HG03575 (cell line): Measurements from ENCODE around the gene CDC42BPG.
A peak's percentile ranks its signal among the peaks of the same experiment; 100 is the strongest.

Experiments
- ATAC-seq: cut with Tn5 transposase; IDR thresholded peaks from one replicate; pipeline ENCODE4 v1.9.1; 2021; ENCODE audit not compliant: unreplicated experiment, insufficient number of reproducible peaks, low FRiP score; ENCODE audit errors: extremely low read depth

Gene CDC42BPG

DNA sequence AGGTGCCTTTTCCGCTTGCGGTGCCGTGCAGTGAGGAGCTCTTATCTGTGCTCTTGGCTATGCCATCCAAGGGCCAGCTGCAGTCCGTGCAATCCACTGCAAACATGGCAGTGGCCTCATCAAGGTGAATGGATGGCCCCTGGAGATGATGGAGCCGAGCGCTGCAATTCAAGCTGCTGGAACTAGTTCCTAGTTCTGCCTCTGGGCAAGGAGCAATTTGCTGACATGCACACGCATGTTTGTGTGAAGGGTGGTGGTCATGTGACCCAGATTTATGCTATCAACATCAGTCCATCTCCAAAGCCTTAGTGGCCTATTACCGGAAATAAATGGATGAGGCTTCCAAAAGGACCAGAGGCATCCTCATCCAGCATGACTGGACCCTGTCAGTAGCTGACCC is 37.0 kb upstream of the CDC42BPG start:
- ATAC-seq = no peak

DNA sequence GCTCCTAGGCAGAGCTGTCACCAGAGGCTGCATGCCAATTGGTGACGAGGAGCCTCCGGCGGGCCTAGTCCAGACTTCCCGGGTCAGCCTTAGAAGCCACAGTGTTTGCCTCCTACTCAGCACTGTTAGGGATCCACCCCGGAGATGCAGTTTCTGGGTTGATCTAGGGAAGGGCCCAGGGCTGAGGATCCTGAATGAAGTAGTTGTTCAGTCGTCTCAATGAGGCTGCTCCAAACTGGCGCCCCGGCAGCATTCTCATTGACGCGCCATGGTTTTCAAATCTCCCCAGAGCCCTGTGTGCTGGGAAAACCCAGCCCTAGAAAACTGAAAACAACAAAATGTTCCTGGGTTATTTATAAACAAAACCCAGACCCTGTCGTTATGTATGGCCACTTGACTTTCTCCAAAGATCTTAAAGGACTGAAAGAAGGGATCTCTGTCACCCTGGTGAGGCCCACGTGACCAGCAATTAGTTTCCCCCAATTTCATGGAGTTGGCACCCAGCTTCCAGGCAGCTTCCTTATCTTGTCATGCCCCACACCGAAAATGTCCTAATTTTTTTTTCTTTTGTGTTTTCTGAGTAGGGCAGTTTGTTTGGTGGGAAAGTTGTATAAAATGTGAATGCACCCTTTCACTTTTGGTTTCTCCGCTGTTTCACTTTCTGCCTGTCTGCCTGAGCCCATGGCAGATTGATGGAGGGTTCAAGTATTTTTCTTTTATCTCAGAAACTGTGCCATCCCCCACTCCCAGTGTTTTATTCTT is 36.0 kb upstream of the CDC42BPG start:
- ATAC-seq = no peak

DNA sequence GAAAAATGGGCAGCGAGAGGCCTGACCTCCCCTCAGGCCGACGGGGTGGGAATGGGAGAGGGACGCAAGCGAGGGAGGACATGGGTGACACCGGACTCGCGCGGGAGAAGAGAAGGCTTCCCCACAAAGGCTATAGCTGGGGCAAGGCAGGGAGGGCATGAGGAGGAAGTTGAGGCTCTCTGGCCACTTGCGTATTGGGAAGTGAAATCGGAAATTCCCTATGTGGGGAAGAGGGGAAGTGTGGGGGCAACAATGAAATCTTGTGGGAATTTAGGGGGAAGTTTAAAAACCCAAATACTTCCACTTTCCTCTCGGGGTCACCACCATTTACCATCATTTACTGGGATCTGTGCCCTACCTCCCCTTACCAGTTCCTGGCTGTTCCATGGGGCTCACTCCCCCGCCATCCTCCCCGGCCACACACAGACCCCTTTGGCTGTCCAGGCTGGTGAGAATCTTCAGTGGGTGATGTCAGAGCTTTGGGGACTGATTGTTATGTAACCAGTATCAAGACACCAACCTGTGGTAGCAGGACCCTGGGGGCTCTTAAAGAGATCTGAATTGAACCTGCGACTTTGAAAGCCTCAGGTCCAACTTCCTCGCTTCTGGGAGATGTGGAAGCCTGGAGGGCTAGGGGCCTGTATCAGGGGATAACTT is 34.9 kb upstream of the CDC42BPG start:
- no peak for ATAC-seq

DNA sequence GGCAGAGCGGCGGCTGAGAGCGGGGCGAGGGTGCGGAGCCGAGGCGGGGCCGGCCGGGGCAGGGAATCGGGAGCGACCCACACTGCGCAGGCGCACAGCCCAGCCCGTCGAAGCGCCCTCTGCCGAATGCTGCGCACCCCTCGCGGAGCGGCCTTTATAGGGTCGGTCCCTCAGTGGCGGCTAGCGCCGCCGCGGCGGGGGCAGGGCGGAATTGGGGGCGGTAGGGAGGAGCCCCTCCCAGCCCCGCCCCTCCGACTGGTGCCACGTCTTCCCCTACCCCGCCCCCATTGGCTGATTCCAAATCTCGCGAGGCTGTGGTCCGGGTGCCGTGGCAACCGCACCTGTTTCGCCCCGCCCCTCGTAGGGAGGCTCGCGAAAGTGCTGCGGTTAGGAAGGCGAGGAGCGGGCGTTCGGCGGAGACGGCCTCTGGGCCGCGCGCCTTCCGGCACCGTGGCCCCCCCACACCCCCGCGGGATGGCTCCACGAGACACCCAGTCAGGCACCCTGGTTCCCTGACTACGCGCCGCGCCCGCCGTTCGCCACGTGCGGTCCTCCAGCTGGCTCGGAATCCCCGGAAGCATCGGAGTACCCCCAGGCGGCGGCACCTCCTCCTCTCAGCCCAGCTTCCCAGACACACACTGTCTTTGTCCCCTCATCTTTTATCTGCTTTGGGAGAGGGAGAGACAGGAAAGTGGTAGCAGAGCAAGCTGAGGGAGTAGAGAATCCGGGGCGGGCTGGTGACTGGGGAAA is 34.2 kb upstream of the CDC42BPG start, which contains the start of gene EHD1:
Gene EHD1 (minus strand): TSS at position 128 of the 750 bp plus-strand sequence. CDS start 157 bp downstream, outside the sequence.
- ATAC-seq = peak; percentile 43

DNA sequence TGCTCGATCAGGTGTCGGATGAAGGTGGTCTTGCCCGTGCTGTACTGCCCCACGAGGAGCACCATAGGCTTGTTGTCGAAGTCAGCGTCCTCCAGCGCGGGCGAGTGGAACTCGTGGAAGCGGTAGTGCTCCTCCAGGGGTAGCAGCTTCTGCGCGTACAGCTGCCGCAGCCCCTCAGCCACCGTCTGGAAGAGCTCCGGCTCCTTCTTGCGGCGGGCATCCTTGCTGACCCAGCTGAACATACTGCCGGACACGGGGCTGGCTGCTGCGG is 33.7 kb upstream of the CDC42BPG start:
- no peak for ATAC-seq

DNA sequence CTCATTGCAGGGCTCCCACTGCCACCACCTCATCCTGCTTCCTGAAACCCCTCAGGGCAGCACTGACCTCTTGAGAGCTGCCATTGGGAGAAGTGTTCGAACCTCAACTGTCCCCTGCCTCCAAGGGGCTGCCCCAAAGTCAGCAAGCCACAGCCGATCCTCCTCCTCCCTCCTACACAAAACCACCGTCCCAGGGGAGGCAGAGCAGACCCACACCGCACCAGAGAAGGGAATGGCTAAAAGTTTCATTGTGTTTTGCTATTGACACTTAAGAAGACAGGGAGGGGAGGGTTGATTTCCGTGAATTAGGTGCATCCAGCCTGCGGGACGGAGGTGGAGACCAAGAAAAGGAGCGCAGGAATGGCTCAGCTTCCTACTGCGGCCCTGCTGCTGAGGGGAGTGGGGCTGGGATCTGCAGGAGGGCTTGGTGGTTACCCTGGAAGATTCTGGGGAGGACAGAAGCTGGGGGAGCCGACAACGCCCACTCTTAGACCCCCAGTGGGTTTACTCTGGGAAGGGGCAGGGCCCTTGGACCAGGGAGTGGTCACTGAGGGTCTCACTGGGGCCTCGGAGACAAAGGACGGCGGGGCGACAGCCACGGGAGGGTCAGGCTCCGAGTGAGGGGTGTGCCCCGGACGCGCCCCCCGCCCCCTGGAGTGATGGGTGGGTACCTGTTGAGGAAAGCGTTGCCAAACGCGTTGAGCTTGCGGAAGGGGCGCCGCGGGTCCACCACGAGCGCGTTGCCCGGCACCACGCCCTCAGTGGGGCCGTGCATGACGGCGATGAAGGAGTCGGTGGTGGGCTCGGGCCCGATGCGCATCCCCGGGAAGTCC is 33.2 kb upstream of the CDC42BPG start:
- ATAC-seq = no peak

DNA sequence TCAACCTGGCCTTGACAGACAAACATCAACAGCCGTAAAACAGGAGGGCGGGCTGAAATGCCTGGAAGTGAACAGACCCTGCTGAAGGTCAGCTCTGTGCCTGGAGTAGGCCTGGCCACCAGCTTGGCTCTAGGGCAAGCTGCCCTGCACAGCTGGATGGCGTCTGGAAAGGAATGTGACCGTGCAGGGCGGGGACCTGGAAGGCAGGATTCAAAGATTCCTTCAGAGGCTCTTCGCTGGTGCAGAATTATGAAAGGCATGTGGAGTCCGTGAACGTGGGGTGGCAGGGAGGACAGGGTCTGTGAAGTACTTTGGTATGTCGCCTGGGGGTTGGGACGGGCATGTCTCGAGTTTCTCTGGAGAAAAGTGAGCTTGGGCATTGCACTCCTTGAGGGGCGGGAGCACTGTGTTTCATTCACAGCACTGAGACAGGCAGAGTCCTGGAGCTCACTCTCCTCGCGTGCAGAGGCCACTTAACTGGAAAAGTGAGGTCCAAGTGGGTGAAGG is 32.4 kb upstream of the CDC42BPG start:
- ATAC-seq = no peak

DNA sequence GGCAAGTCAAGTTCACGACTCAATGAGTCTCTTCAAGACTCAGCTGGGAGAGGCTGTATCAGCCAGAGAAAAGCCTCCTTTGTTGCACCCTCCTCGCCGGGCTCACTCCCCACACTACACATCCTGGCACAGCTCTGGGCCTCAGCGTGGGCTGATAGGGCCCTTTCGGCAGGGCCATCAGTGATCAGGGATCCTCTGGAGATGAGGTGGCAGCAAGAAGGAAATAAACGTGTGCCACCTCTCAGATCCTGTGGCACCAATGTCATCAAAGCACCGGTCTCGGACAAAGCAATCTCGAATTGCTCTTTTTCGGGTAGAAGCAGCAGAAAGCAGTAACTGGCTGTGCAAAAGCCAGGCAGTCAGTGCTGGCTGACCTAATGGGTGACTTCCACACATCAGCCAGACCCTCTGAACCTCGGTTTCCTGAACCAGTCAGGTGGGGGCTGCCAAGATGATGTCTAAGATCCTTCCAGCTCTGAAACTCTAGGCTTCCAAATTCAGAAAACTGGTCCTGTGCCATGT is 31.8 kb upstream of the CDC42BPG start:
- no peak for ATAC-seq

DNA sequence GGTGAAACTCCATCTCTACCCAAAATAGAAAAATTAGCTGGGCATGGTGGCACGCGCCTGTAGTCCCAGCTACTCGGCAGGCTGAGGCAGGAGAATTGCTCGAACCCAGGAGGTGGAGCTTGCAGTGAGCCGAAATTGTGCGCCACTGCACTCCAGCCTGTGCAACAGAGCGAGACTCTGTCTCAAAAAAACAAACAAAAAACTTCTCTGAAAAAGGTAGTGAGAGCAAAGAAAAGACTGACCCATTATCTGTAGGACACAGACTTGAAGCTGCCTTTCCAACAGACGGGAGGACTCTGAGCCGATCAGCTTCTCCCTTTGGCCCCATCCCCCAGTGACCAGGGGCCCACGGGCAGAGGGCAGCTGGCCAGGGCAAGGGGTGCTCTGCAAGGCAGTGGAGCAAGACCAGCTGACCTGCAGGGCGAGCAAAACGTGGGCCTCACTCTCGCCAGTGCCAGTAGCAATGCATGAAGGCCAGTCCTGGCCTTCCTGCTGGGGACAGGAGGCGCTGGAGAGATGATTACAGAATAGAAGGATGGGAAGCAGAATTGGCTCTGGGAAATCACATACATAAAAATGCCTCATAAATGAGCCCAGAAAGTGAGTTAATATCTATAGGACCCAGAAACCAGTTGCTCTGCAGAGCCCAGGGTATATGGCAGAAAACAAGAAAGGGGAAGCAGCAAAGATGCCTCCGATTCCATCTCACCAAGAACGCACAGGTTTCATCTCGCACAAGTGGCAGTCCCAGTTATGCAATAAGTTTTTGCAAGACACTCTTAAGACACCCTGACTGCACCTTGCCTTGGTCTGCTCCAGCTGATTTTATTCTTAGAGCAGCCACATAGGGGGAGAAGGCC is 31.1 kb upstream of the CDC42BPG start:
- ATAC-seq = no peak

DNA sequence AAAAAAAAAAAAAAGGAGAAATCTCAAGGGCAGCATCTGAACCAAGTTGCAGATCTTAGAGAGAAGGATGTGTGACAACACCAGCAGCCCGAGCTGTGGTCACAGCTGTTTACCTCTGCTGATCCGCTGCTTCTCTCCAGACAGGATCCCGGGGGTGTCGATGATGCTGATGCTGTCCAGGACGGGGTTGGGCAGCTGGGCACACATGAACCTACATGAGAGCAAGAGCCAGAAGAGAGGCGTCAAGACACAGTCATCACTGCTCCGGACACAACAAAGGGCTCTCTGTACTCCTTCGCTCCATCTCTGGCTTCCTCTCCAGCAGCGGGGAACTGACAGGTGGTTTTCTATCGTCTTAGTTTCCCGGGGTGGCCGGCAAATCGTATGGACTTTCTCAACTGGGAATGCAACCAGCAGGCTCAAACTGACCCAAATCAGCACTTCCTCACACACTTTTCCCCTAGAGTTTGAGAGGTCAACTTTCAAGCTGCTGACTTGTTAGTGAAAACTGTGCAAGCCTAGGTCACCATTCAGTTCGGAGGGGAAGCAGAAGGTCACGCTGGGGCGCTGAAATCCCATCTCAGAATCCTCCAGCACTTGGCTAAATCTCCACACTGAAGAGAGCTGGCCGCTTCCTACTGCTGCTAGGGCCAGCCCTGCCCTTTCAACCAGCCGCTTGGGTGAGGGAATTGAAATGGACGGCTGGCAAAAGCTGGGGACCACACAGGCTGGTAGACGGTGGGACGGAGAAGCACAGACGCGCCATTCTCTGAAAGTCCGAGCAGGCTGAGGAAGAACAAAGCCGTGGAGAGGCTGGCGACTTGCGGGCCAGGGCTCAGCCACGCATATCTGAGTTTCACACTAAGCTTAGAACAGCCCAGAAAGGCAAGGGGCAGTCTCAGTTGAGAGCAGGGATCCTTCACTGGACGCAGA is 30.1 kb upstream of the CDC42BPG start:
- no peak for ATAC-seq

DNA sequence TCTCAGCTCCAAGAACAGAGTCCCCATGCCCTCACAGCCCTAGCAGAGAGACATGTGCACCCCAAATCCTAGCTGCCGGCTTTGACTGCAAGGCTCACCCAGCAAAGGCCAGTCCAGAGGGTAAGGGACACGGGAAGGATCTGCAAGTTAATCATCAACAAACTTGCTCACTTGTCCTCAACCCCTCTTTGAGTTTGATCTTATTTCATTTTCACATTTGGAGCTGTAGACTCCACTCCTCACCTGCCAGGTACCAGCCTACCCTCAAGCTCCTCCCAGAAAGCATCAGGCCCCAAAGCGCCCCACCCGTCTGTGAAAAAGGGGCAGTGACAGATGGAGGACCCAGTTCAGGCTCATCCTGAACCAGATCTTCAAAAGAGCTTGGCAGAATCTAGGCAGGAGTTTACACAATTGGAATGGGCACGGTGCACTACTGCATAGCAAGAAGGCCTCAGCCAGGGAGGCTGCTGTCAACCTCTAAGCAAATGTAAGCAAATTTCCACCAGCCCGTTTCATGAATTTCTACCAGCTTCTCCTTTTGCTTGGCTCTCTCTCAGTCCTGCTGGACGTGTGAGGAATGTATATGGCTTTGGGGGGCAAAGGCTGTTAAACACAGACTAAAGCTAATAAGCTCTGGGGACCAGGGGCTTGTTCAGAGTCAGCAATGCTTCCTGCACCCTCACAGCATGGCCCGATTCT is 28.5 kb upstream of the CDC42BPG start:
- no peak for ATAC-seq

DNA sequence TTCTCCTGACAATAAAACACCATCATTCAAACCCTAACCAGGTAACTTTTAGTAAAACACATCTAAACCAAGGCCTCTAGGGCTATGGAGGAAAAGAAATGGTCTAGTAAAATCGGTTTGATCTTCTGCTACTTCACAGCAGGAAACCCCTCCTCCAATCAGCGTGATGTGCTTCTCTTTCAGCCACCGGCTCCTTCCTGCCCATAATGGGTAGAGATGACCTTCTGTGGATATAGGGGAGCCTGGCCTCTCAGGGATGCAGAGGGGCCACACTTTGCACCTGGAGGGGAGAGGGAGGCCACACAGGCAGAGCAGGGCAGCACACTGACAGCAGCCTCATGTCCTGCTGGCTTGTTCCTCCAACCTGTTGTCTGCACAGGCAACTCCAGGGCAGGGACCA is 27.0 kb upstream of the CDC42BPG start:
- ATAC-seq = no peak

DNA sequence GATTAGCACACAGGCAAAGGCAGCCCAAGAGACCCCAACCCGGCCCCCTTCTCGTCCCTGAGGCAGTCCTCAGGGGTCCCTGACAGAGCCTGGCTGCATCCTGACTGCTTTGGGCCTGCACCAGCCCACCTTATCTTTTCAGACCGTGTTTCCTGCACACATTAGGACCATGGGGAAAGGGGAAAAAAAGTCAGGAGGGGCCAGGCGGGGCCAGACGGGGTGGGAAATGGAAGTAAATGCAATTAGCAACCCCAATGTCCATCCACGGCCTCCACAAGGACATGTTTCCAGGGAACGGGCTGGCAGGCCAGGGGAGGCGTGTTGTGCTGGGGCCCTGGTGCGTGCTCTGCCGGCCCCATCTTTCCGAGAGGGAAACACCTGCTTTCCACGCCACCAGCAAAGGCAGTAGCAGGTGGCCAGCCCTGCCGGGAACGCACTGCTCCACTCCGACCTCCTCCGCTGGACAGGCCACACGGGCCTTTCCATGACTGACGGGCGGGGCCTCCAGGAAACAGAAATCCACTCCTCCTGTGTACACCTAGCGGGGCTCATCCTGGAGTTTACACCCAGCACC is 26.5 kb upstream of the CDC42BPG start:
- no peak for ATAC-seq

DNA sequence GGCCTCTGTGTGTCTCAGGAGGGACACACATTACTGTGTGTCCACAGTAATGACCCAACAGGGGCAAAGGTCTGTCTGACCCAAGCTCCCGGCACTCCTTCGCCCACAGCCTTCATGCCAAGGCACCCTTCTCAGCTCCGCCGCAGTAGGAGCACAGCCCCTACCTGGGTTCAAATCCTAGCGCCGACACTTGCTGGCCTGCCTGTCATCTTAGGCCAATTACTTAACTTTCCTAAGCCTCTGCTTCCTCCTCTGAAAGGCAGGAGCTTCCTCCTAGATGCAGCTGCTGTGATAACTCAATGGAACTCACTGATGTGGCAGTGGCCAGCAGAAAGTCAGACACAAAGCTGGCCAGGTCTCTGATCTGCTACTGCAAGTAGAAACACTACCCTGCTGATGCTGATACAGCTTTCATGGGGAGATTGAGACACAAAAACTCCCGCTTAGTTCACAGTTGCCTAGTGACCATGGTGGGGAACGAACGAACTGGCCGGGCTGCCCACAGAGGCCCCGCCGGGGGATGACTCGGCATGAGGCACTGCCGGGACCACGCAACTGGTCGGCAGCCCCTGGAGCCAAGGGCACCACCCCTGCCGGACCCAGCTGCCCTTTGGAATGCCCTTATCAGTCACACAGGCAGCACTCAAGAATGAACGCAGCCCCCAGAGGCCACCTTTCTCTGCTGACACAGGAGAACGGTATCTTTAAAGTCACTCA is 25.9 kb upstream of the CDC42BPG start:
- ATAC-seq = no peak

DNA sequence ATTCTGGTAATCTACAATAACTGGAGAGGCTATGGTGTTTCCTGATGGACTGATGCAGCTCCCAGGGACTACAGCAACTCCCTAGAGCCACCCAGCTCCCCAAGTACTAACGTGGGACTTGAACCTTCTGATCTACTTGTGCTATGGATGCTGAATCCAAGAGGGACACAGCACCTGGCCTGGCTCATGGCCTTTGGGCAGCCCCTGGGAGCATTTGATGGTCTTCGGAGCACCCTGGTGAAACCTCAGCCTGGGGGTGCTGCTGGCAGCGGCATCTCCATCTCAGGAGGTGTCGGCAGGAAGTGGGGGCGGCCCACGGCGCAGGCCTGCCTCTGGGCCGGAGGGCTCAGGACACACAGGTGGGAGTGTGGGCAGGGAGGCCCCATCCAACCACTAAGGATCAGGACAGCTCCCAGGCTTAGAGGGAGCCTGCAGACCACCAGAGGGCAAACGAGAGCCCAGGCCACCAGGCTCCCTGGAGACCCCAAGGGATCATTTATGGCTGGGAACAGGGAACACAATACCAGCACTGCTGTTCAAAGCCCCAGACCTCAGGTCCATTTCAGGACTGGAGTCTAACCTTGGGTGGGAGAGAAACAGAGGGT is 25.2 kb upstream of the CDC42BPG start:
- ATAC-seq = no peak
